ENCODE data around the gene TMOD2.

GRCh38 chr15:51759557-51760070, 8.2 kb downstream of the TMOD2 start:
- TF ChIP-seq CTCF (optimal IDR thresholded peaks at IDR 0.05 in 1 of 3, IDR thresholded peaks at IDR 0.05 in 1 of 3, conservative IDR thresholded peaks at IDR 0.05 in 1 of 3; ENCODE audit: extremely low read depth in 1 of 3, insufficient read depth in 2 of 3, low read length in 3 of 3) (peak; percentile 8 to 26 (median 8)), EZH2 (IDR thresholded peaks at IDR 0.05; ENCODE audit: low read length) (no peak)
